Loucy (cell line): ENCODE results near the gene DYNC2H1.
A peak's percentile ranks its signal among the peaks of the same experiment; 100 is the strongest.

Source experiments
- H2AFZ ChIP-seq: fragments of 200-600 bp; sonication (generic); 2 replicates; pipeline ENCODE4 v1.6.0; 2016; ENCODE audit warnings: antibody characterized with exemption, mild to moderate bottlenecking, low read length, moderate library complexity
- H3F3A ChIP-seq: fragments of 200-600 bp; 2 replicates; pipeline ENCODE4 v1.6.0; 2016; ENCODE audit warnings: antibody characterized with exemption, low read depth, mild to moderate bottlenecking
- H3K27me3 ChIP-seq: fragments of 200-600 bp; sonication (generic); 2 replicates; pipeline ENCODE4 v1.6.1; 2014; ENCODE audit warnings: low read length, mild to moderate bottlenecking; ENCODE audit not compliant: insufficient read depth, poor library complexity, severe bottlenecking
- H3K36me3 ChIP-seq: fragments of 200-600 bp; sonication (generic); 2 replicates; pipeline ENCODE4 v1.6.1; 2016; ENCODE audit warnings: low read length; ENCODE audit not compliant: insufficient read depth
- H3K4me1 ChIP-seq: fragments of 200-600 bp; sonication (generic); 2 replicates; pipeline ENCODE4 v1.5.1; 2014; ENCODE audit warnings: low read length, mild to moderate bottlenecking; ENCODE audit not compliant: insufficient read depth, poor library complexity, severe bottlenecking
- H3K4me2 ChIP-seq: fragments of 200-600 bp; sonication (generic); 2 replicates; pipeline ENCODE4 v1.6.0; 2014; ENCODE audit warnings: antibody characterized with exemption, low read length, low read depth, mild to moderate bottlenecking; ENCODE audit not compliant: poor library complexity, severe bottlenecking
- H3K4me3 ChIP-seq: fragments of 200-600 bp; sonication (generic); 2 replicates; pipeline ENCODE4 v1.5.1; 2014; ENCODE audit warnings: low read length, mild to moderate bottlenecking, mixed read lengths; ENCODE audit not compliant: poor library complexity, severe bottlenecking
- H3K79me2 ChIP-seq: fragments of 200-600 bp; sonication (generic); 2 replicates; pipeline ENCODE4 v1.6.1; 2014; ENCODE audit warnings: low read length; ENCODE audit not compliant: insufficient read depth
- H3K9ac ChIP-seq: fragments of 200-600 bp; sonication (generic); 2 replicates; pipeline ENCODE4 v1.6.0; 2014; ENCODE audit warnings: mild to moderate bottlenecking, low read depth, low read length, moderate library complexity; ENCODE audit not compliant: poor library complexity, severe bottlenecking
- H3K9me2 ChIP-seq: fragments of 200-600 bp; sonication (generic); replicated peaks from 2 replicates; pipeline ENCODE4 v1.6.1; 2016; ENCODE audit warnings: low read depth, low read length, mixed read lengths
- H3K9me3 ChIP-seq: fragments of 200-600 bp; sonication (generic); 2 replicates; pipeline ENCODE4 v1.6.1; 2014; ENCODE audit warnings: mild to moderate bottlenecking, antibody characterized with exemption, low read length, low read depth; ENCODE audit not compliant: insufficient read depth
- H4K20me1 ChIP-seq: fragments of 200-600 bp; sonication (generic); 2 replicates; pipeline ENCODE4 v1.6.0; 2014; ENCODE audit warnings: antibody characterized with exemption, low read length, mild to moderate bottlenecking; ENCODE audit not compliant: insufficient read depth, poor library complexity, severe bottlenecking
- CTCF ChIP-seq: fragments of 200-600 bp; sonication (generic); conservative IDR thresholded peaks from 2 replicates; pipeline ENCODE4 v1.5.1; 2014; ENCODE audit warnings: mild to moderate bottlenecking, antibody characterized with exemption, low read length
- EZH2phosphoT487 ChIP-seq: fragments of 200-600 bp; IDR thresholded peaks from 2 replicates; pipeline ENCODE4 v1.6.1; 2018; ENCODE audit warnings: antibody characterized with exemption, mild to moderate bottlenecking, moderate library complexity, borderline replicate concordance

DYNC2H1 gene

DNA sequence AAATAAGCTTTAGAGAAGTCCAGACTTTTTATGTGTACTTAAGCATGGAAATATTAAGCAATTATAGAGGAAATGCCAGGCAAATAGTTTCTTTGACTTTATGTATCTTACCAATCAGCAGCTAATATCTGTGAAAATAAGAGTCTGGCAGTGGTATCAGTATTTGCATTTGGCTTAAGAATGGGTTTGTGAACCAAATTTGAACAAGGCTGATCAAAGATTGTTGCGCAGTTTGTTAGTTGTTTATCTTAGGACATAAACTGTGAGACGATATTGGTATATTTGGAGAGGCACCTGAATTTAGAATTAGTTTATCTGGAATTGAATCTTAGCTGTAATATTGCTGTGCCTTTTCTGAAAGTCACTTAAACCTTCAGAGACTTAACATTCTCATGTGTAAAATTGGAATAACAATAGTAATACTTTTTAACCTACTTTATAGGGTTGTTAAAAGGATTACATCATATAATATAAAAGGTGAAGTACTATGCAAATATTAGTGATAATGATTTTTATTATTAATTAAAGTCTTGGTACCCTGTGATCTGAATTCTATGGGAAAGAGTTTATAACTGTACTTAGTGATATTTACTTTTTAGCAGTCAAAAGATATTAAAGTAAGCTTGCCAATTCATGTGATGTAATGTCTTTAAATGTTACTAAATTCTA lies 66.4 kb downstream of the DYNC2H1 start:
- no peaks in the 10 kb centered on the region for H3K9me2 ChIP-seq
- H3K4me2 ChIP-seq: no peak overlapping the region
- H3K36me3 ChIP-seq: no peaks in the 10 kb centered on the region
- no peaks in the 10 kb centered on the region for H3K79me2 ChIP-seq
- H4K20me1 ChIP-seq: no peaks in the 10 kb centered on the region
- no peak overlapping the region for H2AFZ ChIP-seq
- H3K4me3 ChIP-seq: no peak overlapping the region
- no peaks in the 10 kb centered on the region for H3K9me3 ChIP-seq
- TF ChIP-seq CTCF (no peak), EZH2phosphoT487 (no peak)
- H3K4me1 ChIP-seq: no peaks in the 10 kb centered on the region
- H3F3A ChIP-seq: no peaks in the 10 kb centered on the region
- no peak overlapping the region for H3K9ac ChIP-seq
- H3K27me3 ChIP-seq: no peaks in the 10 kb centered on the region

DNA sequence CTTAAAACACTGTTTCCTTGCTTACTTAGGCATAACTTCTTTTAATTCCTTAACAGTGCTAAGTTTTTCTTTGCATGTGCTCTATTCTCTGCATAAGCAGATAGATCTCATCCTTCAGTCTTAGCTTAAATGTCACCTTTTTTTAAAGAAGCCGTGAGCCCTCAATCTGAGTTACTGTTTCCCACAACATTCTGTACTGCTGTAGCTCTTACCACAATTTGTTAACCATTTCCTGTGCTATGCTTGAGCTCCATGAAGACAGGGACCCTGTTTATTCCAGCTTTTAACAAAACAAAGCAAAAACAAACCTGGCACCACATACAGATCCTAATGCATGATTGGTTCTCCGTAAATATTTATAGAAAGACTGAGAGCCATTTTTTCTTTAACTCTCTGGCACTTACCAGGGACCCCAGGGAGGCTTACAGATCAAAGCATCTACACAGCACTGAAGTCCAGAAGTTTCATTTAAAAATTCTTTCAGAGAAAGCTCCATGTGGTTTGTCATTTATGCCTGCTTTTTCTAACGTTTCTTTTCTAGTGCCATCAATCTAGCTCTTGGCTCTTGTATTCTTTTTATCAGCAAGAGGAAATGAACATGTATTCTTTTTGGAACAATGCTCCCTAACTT lies 74.9 kb downstream of the DYNC2H1 start:
- Histone ChIP-seq H3K9me2 (no peaks in the 10 kb centered on the region), H3K79me2 (no peaks in the 10 kb centered on the region), H2AFZ (no peak overlapping the region), H3K4me2 (peak overlapping the region; percentile 40), H3K4me3 (no peak overlapping the region), H3K27me3 (no peaks in the 10 kb centered on the region), H3K4me1 (peaks cover 6% of the 10 kb centered on the region), H3K9ac (no peak overlapping the region), H3F3A (no peaks in the 10 kb centered on the region), H3K36me3 (no peaks in the 10 kb centered on the region), H4K20me1 (no peaks in the 10 kb centered on the region), H3K9me3 (no peaks in the 10 kb centered on the region)
- no peak for TF ChIP-seq EZH2phosphoT487
- TF ChIP-seq CTCF: no peak

DNA sequence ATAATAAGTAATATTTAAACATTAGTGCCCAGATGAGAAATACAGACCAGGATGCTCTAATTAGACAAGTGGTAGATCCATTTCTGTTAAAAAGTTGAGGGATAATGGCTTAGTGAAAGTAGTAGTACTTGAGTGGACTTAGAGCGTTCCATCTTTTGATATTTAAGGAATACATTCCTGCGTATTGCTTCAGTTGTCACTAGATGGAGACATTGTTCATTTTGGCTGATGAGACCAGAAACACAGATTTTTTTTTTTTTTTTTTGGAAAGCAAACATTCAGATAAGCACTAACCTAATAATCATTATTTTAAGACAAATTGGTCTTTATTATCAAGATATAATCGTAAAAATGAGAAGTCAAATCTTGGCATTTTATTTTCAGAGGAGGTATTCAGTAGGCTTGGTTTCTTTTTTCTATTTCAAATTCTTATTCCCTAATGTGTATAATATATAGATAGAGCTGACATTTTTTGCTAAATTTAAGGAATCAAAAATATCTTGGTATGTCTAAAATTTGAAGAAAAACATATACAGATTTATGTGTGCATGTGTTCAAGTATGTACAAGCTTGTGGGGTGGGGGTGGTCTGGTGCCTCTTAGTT lies 92.9 kb downstream of the DYNC2H1 start:
- Histone ChIP-seq H3K4me3 (no peak overlapping the region), H3K27me3 (no peaks in the 10 kb centered on the region), H3K9ac (no peak overlapping the region), H3K79me2 (no peaks in the 10 kb centered on the region), H2AFZ (no peak overlapping the region), H4K20me1 (no peaks in the 10 kb centered on the region), H3K9me3 (no peaks in the 10 kb centered on the region), H3F3A (no peaks in the 10 kb centered on the region), H3K4me1 (no peaks in the 10 kb centered on the region), H3K4me2 (no peak overlapping the region), H3K9me2 (no peaks in the 10 kb centered on the region), H3K36me3 (no peaks in the 10 kb centered on the region)
- TF ChIP-seq CTCF (peak; percentile 80), EZH2phosphoT487 (no peak)
